ENCODE results near the gene GRID2. TPM values are rescaled to one million over a fixed set of nuclear protein-coding genes. Genes with fewer than 3 reads are reported as not detected.

GRID2 gene
- total RNA-seq, 1 donor from 2014 or later: 11.6 TPM

DNA sequence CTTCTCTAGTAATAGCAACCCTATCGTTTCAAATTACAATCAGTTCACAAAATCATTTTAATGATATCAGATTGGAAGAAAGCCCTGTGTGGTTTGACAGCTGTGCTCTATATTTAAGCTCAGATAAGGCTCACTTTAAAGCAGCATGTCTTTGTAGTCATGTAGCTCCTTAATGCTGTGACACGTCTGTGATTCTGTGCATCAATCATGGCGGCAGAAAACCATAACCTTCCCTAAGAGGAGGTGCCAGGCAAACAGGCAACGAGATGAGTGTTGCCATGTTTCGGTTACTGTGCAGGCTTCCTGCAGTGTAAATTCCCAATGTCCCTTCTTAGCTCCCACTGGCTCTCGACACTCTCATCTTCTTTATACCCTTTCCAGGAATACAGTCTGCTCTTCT, 212.7 kb downstream of the GRID2 start:
- no peak for TF ChIP-seq CTCF (IDR thresholded peaks at IDR 0.05; ENCODE audit: unreplicated experiment)
- DNase-seq (ENCODE audit: low spot score): no peak
- Mint-ChIP-seq H3K36me3 (ENCODE audit: low read depth, unreplicated experiment) (no peaks in the 10 kb centered on the region), H3K27me3 (ENCODE audit: unreplicated experiment) (no peaks in the 10 kb centered on the region), H3K4me1 (ENCODE audit: unreplicated experiment) (peaks cover 6% of the 10 kb centered on the region), H3K4me3 (ENCODE audit: unreplicated experiment) (no peak overlapping the region), H3K9me3 (ENCODE audit: unreplicated experiment) (no peaks in the 10 kb centered on the region), H3K27ac (ENCODE audit: unreplicated experiment) (no peak overlapping the region)

GRCh38 chr4:92519727-92520126, 216.0 kb downstream of the GRID2 start:
- Mint-ChIP-seq H3K4me1 (ENCODE audit: unreplicated experiment) (peaks cover 6% of the 10 kb centered on the region), H3K4me3 (ENCODE audit: unreplicated experiment) (no peak overlapping the region)
- no peak for TF ChIP-seq CTCF (IDR thresholded peaks at IDR 0.05; ENCODE audit: unreplicated experiment)

DNA sequence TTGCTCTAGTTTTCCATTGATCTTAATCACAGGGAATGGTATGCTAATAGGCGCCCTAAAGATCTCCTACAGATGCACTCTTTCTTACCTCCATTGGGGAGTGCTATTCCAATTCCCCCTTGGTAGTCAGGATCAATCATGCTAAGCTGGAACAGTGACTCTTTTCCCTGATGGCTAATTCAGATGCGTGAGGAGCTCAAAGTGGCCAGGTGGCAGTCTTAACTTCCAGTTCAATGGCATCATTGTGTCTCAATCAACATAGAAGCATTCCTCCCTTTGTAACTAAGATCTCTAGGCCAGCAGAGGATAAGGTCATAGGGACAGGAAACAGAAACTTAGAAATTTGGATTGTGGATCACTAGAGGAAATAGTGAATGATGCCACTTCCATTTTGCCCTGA, 216.8 kb downstream of the GRID2 start:
- H3K27ac Mint-ChIP-seq (ENCODE audit: unreplicated experiment): peak overlapping the region; percentile 87
- H3K4me1 Mint-ChIP-seq (ENCODE audit: unreplicated experiment): peaks cover 6% of the 10 kb centered on the region
- no peaks in the 10 kb centered on the region for H3K36me3 Mint-ChIP-seq (ENCODE audit: low read depth, unreplicated experiment)
- H3K9me3 Mint-ChIP-seq (ENCODE audit: unreplicated experiment): no peaks in the 10 kb centered on the region
- no peak for TF ChIP-seq CTCF (IDR thresholded peaks at IDR 0.05; ENCODE audit: unreplicated experiment)
- no peak overlapping the region for H3K4me3 Mint-ChIP-seq (ENCODE audit: unreplicated experiment)
- no peaks in the 10 kb centered on the region for H3K27me3 Mint-ChIP-seq (ENCODE audit: unreplicated experiment)
- DNase-seq (ENCODE audit: low spot score): no peak

More at GRCh38 chr4:92519727-92520126, 216.0 kb downstream of the GRID2 start:
- Mint-ChIP-seq H3K27ac (ENCODE audit: unreplicated experiment) (no peak overlapping the region), H3K36me3 (ENCODE audit: low read depth, unreplicated experiment) (no peaks in the 10 kb centered on the region), H3K9me3 (ENCODE audit: unreplicated experiment) (no peaks in the 10 kb centered on the region), H3K27me3 (ENCODE audit: unreplicated experiment) (no peaks in the 10 kb centered on the region)
- DNase-seq (ENCODE audit: low spot score): no peak

- H3K36me3 Mint-ChIP-seq (ENCODE audit: low read depth, unreplicated experiment): no peaks in the 10 kb centered on the region
- no peaks in the 10 kb centered on the region for H3K27me3 Mint-ChIP-seq (ENCODE audit: unreplicated experiment)
- no peaks in the 10 kb centered on the region for H3K9me3 Mint-ChIP-seq (ENCODE audit: unreplicated experiment)
- H3K4me1 Mint-ChIP-seq (ENCODE audit: unreplicated experiment): peaks cover 6% of the 10 kb centered on the region
- no peak overlapping the region for H3K4me3 Mint-ChIP-seq (ENCODE audit: unreplicated experiment)
- DNase-seq (ENCODE audit: low spot score): no peak
- no peak for TF ChIP-seq CTCF (IDR thresholded peaks at IDR 0.05; ENCODE audit: unreplicated experiment)
- no peak overlapping the region for H3K27ac Mint-ChIP-seq (ENCODE audit: unreplicated experiment)
Observed at GRCh38 chr4:92521941-92522340, 218.2 kb downstream of the GRID2 start.

DNA sequence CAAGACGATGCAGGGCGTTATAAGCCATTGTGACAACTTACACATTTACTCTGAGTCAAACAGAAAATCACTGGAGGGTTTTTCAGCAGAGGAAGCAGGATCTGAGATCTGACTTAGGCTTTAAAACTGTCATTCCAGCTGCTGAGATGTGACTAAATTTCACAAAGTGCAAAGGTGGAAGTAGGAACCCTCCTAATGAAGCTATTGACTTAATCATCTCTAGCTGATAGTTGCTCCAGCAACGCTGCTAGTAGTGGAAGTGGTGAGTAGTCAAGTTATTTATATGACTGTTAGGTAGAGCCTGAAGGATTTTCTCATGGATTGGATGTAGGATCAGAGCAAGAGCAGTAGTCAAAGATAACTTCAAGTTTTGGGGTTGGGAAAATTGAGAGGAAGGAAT, 218.6 kb downstream of the GRID2 start:
- Mint-ChIP-seq H3K27me3 (ENCODE audit: unreplicated experiment) (no peaks in the 10 kb centered on the region), H3K9me3 (ENCODE audit: unreplicated experiment) (no peaks in the 10 kb centered on the region), H3K4me3 (ENCODE audit: unreplicated experiment) (no peak overlapping the region), H3K4me1 (ENCODE audit: unreplicated experiment) (peaks cover 6% of the 10 kb centered on the region), H3K27ac (ENCODE audit: unreplicated experiment) (no peak overlapping the region), H3K36me3 (ENCODE audit: low read depth, unreplicated experiment) (no peaks in the 10 kb centered on the region)
- DNase-seq (ENCODE audit: low spot score): no peak
- no peak for TF ChIP-seq CTCF (IDR thresholded peaks at IDR 0.05; ENCODE audit: unreplicated experiment)
